ENCODE data around the gene ANGPT4.

- TF ChIP-seq POLR2AphosphoS5 (IDR thresholded peaks at IDR 0.05; ENCODE audit: low read depth, low read length) (no peak), TEAD4 (IDR thresholded peaks at IDR 0.05; ENCODE audit: borderline replicate concordance, insufficient read depth) (no peak), MXI1 (IDR thresholded peaks at IDR 0.05; ENCODE audit: low read depth, low read length) (no peak), TAF1 (IDR thresholded peaks at IDR 0.05; ENCODE audit: borderline replicate concordance, low read depth, low read length) (no peak), RAD21 (IDR thresholded peaks at IDR 0.05; ENCODE audit: low read length) (no peak), GABPA (IDR thresholded peaks at IDR 0.05; ENCODE audit: low read depth) (no peak)
- TF ChIP-seq, protein P1, sequence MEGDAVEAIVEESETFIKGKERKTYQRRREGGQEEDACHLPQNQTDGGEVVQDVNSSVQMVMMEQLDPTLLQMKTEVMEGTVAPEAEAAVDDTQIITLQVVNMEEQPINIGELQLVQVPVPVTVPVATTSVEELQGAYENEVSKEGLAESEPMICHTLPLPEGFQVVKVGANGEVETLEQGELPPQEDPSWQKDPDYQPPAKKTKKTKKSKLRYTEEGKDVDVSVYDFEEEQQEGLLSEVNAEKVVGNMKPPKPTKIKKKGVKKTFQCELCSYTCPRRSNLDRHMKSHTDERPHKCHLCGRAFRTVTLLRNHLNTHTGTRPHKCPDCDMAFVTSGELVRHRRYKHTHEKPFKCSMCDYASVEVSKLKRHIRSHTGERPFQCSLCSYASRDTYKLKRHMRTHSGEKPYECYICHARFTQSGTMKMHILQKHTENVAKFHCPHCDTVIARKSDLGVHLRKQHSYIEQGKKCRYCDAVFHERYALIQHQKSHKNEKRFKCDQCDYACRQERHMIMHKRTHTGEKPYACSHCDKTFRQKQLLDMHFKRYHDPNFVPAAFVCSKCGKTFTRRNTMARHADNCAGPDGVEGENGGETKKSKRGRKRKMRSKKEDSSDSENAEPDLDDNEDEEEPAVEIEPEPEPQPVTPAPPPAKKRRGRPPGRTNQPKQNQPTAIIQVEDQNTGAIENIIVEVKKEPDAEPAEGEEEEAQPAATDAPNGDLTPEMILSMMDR (IDR thresholded peaks at IDR 0.05), result no peak
- TF ChIP-seq, protein P2, sequence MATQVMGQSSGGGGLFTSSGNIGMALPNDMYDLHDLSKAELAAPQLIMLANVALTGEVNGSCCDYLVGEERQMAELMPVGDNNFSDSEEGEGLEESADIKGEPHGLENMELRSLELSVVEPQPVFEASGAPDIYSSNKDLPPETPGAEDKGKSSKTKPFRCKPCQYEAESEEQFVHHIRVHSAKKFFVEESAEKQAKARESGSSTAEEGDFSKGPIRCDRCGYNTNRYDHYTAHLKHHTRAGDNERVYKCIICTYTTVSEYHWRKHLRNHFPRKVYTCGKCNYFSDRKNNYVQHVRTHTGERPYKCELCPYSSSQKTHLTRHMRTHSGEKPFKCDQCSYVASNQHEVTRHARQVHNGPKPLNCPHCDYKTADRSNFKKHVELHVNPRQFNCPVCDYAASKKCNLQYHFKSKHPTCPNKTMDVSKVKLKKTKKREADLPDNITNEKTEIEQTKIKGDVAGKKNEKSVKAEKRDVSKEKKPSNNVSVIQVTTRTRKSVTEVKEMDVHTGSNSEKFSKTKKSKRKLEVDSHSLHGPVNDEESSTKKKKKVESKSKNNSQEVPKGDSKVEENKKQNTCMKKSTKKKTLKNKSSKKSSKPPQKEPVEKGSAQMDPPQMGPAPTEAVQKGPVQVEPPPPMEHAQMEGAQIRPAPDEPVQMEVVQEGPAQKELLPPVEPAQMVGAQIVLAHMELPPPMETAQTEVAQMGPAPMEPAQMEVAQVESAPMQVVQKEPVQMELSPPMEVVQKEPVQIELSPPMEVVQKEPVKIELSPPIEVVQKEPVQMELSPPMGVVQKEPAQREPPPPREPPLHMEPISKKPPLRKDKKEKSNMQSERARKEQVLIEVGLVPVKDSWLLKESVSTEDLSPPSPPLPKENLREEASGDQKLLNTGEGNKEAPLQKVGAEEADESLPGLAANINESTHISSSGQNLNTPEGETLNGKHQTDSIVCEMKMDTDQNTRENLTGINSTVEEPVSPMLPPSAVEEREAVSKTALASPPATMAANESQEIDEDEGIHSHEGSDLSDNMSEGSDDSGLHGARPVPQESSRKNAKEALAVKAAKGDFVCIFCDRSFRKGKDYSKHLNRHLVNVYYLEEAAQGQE (IDR thresholded peaks at IDR 0.05; ENCODE audit: low read depth, low read length), result no peak
Measured at GRCh38 chr20:889106-889505, 27.0 kb downstream of the ANGPT4 start.
